ENCODE data around the gene NUP153.
A peak's percentile ranks its signal among the peaks of the same experiment; 100 is the strongest.

The NUP153 gene

DNA sequence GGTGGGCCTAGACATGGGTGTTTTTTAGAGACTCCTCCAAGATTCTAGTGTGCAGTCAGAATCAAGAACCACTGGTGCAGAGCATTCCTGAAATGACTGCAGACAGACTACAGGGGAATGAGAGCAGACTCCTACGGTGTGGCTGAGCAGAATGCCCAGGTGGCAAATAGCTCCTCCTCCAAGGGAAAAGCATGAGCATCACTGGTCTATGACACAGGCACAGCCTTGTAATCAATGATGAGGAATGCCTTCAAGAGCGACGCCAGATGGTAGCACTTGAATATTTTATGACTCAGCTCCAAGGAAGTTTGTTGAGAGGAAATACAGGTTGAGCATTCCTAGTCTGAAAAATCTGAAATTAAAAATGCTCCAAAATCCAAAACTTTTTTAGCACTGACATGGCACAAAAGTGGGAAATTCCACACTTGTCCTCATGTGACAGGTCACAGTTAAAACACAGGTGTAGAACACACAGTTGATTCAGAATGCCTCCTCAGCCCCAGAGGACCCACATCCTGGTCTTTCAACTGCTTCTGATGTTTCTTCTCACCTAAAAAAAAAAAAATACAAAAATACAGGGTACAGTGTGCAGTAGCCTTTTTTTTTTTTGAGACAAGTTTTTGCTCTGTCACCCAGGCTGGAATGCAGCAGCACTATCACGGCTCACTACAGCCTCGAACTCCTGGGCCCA is 117.2 kb downstream of the NUP153 start:
- TF ChIP-seq, protein P1, sequence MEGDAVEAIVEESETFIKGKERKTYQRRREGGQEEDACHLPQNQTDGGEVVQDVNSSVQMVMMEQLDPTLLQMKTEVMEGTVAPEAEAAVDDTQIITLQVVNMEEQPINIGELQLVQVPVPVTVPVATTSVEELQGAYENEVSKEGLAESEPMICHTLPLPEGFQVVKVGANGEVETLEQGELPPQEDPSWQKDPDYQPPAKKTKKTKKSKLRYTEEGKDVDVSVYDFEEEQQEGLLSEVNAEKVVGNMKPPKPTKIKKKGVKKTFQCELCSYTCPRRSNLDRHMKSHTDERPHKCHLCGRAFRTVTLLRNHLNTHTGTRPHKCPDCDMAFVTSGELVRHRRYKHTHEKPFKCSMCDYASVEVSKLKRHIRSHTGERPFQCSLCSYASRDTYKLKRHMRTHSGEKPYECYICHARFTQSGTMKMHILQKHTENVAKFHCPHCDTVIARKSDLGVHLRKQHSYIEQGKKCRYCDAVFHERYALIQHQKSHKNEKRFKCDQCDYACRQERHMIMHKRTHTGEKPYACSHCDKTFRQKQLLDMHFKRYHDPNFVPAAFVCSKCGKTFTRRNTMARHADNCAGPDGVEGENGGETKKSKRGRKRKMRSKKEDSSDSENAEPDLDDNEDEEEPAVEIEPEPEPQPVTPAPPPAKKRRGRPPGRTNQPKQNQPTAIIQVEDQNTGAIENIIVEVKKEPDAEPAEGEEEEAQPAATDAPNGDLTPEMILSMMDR (IDR thresholded peaks at IDR 0.05) = no peak

DNA sequence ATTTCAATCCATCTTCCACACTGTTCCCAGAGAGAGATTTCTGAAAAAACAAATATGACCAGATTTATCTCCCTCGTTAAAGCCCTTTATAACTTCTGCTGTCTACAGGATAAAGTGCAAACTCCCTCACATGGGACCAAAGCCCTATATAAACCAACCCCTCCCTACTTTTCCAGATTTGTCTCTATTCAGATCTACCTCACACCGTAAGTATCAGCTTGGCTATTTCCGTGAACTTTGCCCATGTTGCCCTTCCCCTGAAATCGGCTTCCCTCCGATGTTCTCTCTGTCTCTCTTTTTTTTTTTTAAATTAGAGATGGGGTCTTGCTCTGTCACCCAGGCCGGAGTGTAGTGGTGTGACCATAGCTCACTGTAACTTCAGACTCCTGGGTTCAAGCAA is 118.7 kb downstream of the NUP153 start:
- TF ChIP-seq, protein P1 (IDR thresholded peaks at IDR 0.05) = no peak

DNA sequence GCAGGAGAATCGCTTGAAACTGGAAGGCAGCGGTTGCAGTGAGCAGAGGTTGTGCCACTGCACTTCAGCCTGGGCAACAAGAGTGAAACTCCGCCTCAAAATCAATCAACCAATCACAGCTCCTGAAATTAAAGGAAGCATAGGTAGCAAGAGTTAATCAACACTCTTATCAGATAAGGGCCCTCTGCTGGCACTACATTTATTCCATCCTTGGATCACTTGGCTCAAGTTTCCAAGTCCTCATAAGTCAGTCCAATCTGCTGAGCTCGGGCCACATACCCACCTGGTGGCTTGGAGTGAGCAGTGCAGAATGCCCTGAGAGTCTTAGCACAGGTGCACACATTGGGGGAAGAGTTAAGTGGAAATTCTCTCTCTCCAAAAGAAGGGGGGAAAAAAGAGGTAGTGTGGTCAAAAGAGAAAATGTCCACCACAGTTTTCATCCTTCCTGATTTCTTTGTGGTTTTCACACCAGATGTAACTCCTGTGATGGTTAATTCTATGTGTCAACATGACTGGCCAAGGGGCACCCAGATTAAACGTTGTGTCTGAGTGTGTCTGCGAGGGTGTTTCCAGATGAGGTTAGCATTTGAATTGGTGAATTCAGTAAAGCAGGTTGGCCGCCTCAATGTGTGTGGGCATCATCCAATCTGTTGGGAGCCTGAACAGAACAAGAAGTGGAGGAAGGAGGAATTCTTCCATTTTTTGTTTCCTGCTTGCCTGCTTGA is 120.8 kb downstream of the NUP153 start:
- TF ChIP-seq, protein P1 (IDR thresholded peaks at IDR 0.05) = peak; percentile 44; the same call in 1 of the 2 replicates

DNA sequence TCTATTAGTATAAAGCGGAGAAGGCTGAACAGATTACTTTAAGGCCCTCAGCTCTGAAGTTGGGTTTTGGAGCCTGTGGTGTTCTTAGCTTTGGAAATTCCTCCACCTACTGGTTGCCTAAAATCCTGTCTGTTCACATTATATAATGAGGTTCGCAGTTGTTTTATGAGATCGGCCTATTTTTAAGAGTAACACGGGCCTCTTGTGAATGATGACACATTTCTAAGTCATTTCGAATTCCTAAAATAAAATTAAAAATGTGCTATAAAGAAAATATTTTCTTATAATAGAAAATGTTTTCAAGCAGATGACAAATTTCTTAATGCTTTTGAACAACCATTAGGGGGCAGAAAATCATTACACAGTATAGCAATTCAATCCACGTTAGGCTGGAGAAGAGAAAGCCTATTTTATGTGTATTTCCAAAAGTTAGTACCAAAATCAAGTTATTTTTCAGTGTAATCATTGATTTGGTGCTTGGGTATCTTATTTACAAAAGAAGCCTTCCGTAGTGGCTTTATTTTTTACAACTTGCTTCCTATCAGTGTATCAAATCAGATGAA is 122.4 kb downstream of the NUP153 start:
- TF ChIP-seq, protein P1 (IDR thresholded peaks at IDR 0.05) = peak; percentile 83

DNA sequence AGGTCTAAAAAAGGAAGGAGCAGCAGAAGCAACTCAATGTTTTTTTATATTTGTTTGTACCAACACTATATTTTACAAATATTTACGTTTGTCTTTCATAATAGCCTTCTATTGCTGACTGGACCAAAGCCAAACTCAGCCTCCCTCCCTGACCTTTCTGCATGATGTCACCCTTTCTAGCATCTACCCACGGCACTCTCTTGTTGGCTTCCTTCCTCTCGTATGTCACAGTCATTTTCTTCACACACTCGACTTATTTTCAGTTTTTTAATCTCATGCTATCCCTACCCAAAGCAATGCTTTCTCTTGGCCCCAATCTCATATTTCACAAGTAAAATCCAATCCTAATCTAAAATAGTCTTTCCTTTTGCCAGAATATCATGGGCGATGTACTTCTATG is 122.9 kb downstream of the NUP153 start:
- TF ChIP-seq, protein P1 (IDR thresholded peaks at IDR 0.05) = no peak

DNA sequence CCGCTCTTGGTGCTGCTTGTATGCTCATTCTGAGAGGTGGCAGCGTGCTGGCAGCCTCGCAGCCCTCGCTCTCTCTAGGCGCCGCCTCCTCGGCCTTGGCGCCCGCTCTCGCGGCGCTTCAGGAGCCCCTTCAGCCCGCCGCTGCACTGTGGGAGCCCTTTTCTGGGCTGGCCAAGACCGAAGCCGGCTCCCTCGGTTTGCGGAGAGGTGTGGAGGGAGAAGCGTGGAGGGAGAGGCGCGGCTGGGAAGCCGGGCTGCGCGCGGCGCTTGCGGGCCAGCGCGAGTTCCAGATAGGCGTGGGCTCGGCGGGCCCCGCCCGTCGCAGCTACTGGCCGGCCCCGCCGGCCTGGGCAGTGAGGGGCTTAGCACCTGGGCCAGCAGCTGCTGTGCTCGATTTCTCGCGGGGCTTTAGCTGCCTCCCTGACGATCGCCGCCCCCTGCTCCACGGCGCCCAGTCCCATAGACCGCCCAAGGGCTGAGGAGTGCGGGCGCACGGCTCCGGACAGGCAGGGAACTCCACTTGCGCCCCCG is 126.1 kb downstream of the NUP153 start:
- TF ChIP-seq, protein P1 (IDR thresholded peaks at IDR 0.05) = no peak

DNA sequence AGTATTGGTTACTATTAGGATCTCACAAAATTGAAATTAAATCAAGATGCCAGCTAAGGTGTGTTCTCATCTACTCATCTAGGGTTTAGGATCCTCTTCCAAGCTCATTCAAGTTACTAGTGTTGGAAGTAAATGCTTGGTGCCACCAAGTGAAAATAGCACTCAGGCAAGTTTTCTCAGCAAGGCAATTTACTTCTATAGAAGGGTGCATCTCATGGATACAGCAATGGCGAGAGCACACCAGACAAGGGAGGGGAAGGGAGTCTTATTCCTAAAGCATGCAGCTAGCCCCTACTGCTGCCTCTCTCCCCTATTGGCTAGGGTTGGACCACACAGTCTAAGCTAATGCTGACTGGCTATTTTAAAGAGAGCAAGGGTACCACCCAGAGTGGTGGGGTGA is 129.7 kb downstream of the NUP153 start:
- TF ChIP-seq, protein P1 (IDR thresholded peaks at IDR 0.05) = no peak
